GM21717 (cell line): ENCODE results near the gene UGT2B7.
A peak's percentile ranks its signal among the peaks of the same experiment; 100 is the strongest.

Experiments used
- ATAC-seq: cut with Tn5 transposase; IDR thresholded peaks from one replicate; pipeline ENCODE4 v1.9.1; 2021; ENCODE audit warnings: mild to moderate bottlenecking, moderate library complexity; ENCODE audit not compliant: unreplicated experiment

The UGT2B7 gene

DNA sequence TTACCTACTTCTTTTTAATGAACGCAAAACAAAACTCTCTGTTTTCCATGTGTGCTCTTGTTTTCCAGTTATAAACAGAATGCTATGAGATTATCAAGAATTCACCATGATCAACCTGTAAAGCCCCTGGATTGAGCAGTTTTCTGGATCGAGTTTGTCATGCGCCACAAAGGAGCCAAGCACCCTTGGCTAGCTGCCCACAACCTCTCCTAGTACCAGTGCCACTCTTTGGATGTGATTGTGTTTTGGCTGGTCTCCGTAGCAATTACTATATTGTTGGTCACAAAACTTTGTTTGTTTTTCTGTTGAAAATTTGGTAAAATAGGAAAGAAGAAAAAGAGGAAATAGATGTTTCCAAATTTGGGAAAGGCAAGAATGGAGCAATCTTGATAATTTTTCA lies 51.1 kb downstream of the UGT2B7 start:
- no peak for ATAC-seq

DNA sequence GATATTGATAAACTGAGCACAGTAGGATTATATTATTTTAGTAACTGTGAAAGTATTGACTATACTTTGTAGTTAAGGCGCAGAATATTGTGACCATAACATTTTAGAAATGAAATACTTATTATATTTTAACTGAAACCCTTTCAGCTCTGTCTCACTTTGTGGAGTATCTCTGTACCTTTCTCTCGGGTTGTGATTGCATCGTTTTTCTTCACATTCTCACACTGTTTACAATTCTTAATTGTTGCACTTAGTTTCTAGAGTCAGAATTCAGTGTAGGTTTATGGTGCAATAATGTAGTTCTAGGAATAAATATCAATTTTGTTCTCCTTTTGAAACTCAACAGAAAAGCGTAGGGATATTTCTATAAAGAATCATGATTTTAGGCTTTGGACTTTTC lies 57.7 kb downstream of the UGT2B7 start:
- no peak for ATAC-seq

DNA sequence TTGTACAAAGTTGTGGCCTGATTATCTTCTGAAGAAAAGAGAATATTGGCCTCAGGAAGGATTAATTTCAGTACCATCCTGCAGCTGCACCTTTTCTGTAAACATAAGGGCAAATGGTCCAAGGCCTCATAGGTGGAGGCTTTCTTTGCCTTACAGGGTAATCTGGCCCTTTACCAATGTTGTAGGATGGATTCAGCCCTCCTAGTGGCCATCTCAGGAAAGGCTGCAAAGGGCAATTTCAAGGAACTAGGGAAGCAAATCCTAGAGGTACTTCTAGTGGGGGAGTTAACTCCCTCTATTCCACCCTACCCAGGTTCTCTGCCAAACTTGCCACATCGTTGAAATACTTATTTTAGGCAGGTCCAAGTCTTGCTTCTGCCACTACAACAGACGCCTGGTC lies 60.6 kb downstream of the UGT2B7 start:
- peak; percentile 52 for ATAC-seq
